ENCODE data around the gene PRKACB. TPM values are rescaled to one million over a fixed set of nuclear protein-coding genes. Genes with fewer than 3 reads are reported as not detected.

Gene PRKACB
- total RNA-seq, 2 experiments from 2014 or later = 16.6 to 38.5 TPM

DNA sequence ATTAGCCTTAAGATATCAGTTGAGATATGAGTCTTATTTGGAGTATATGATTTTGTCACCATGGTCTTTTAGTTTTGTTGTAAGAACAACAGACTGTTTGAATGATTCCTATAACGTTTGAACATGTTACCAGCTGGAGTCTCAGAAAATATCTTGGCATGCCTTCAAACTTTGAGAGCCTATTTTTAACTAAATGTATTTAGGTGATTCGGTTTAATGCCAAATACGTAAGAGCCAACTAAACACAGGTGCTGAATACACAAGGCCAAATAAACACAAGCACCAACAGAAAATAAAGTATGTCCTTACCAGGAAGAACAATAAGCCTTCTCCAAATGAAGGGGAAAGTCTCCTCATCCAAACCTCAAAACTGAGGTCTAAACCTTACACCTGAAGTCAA, 48.6 kb downstream of the PRKACB start:
- POLR2A ChIA-PET = no interaction called here

DNA sequence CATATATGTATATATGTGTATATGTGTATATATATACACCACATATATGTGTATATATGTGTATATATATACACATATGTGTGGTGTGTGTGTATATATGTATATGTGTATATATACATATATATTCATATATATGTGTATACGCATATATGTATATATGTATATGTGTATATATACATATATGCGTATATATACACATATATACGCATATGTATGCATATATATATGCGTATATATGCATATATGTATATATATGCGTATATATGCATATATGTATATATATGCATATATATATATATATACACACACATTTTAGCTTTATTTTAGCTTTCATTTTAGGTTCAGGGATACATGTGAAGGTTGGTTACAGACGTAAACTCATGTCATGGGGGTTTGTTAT, 54.8 kb downstream of the PRKACB start:
- DNase-seq (ENCODE audit: low spot score) = no peak
- no peak for TF ChIP-seq EZH2phosphoT487 (IDR thresholded peaks at IDR 0.05; ENCODE audit: borderline replicate concordance, low read depth, low read length)
- TF ChIP-seq, protein P1, sequence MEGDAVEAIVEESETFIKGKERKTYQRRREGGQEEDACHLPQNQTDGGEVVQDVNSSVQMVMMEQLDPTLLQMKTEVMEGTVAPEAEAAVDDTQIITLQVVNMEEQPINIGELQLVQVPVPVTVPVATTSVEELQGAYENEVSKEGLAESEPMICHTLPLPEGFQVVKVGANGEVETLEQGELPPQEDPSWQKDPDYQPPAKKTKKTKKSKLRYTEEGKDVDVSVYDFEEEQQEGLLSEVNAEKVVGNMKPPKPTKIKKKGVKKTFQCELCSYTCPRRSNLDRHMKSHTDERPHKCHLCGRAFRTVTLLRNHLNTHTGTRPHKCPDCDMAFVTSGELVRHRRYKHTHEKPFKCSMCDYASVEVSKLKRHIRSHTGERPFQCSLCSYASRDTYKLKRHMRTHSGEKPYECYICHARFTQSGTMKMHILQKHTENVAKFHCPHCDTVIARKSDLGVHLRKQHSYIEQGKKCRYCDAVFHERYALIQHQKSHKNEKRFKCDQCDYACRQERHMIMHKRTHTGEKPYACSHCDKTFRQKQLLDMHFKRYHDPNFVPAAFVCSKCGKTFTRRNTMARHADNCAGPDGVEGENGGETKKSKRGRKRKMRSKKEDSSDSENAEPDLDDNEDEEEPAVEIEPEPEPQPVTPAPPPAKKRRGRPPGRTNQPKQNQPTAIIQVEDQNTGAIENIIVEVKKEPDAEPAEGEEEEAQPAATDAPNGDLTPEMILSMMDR (conservative IDR thresholded peaks at IDR 0.05; ENCODE audit: low read length) = no peak
- CTCF ChIA-PET (ENCODE audit: unreplicated experiment) = no interaction called here
- Histone ChIP-seq H3K9me2 (ENCODE audit: insufficient read depth, low read length) (no peaks in the 10 kb centered on the region), H3K79me2 (ENCODE audit: insufficient read depth, low read depth, low read length) (no peaks in the 10 kb centered on the region), H2AFZ (ENCODE audit: low read length) (no peak overlapping the region), H3K27ac (ENCODE audit: low read depth, low read length, poor library complexity, severe bottlenecking) (no peak overlapping the region), H3K4me1 (ENCODE audit: insufficient read depth, low read length, poor library complexity, severe bottlenecking) (no peaks in the 10 kb centered on the region), H3K36me3 (ENCODE audit: insufficient read depth, low read length) (peaks cover 65% of the 10 kb centered on the region), H3K4me2 (ENCODE audit: low read length) (no peak overlapping the region), H3K4me3 (ENCODE audit: low read depth, low read length, poor library complexity, severe bottlenecking) (no peak overlapping the region), H3K9me3 (ENCODE audit: low read length) (peaks cover 5% of the 10 kb centered on the region), H4K20me1 (ENCODE audit: insufficient read depth, low read length) (no peaks in the 10 kb centered on the region)
- POLR2A ChIA-PET = interaction anchor here (0.7 to 1.1 kb wide), 2 partner anchors 8 to 14 kb away, joined by 3 read pairs; no protein-coding TSS in a partner anchor
- intact Hi-C loops (cut with micrococcal nuclease; ENCODE audit: unreplicated experiment) = no loop called here
- no TSS peak for BruUV-seq (replicated peaks)

More for the DNA sequence above, 48.6 kb downstream of the PRKACB start:
- H3K9me2 ChIP-seq (ENCODE audit: insufficient read depth, low read length) = no peaks in the 10 kb centered on the region
- H3K79me2 ChIP-seq (ENCODE audit: insufficient read depth, low read depth, low read length) = no peaks in the 10 kb centered on the region
- no peak for DNase-seq (ENCODE audit: low spot score)
- TF ChIP-seq, protein P1 (conservative IDR thresholded peaks at IDR 0.05; ENCODE audit: low read length) = no peak
- TF ChIP-seq EZH2phosphoT487 (IDR thresholded peaks at IDR 0.05; ENCODE audit: borderline replicate concordance, low read depth, low read length) = no peak
- no peak overlapping the region for H3K4me3 ChIP-seq (ENCODE audit: low read depth, low read length, poor library complexity, severe bottlenecking)
- H2AFZ ChIP-seq (ENCODE audit: low read length) = no peak overlapping the region
- peaks cover 89% of the 10 kb centered on the region for H3K36me3 ChIP-seq (ENCODE audit: insufficient read depth, low read length)
- no peaks in the 10 kb centered on the region for H3K4me1 ChIP-seq (ENCODE audit: insufficient read depth, low read length, poor library complexity, severe bottlenecking)
- BruUV-seq (replicated peaks) = no TSS peak
- H3K9me3 ChIP-seq (ENCODE audit: low read length) = peaks cover 36% of the 10 kb centered on the region
- CTCF ChIA-PET (ENCODE audit: unreplicated experiment) = no interaction called here
- H3K27ac ChIP-seq (ENCODE audit: low read depth, low read length, poor library complexity, severe bottlenecking) = no peak overlapping the region
- intact Hi-C loops (cut with micrococcal nuclease; ENCODE audit: unreplicated experiment) = no loop called here
- no peaks in the 10 kb centered on the region for H4K20me1 ChIP-seq (ENCODE audit: insufficient read depth, low read length)
- H3K4me2 ChIP-seq (ENCODE audit: low read length) = no peak overlapping the region

DNA sequence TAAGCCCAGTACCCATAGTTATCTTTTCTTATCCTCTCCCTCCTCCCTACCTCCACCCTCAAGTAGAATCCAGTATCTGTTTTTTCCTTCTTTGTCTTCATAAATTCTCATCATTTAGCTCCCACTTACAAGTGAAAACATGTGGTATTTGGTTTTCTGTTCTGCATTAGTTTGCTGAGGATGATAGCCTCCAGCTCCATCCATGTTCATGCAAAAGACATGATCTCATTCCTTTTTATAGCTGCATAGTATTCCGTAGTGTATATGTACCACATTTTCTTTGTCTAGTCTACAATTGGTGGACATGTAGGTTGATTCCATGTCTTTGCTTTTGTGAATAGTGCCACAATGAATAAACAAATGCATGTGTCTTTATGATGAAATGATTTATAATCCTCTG, 55.2 kb downstream of the PRKACB start:
- ChIA-PET CTCF (ENCODE audit: unreplicated experiment) (no interaction called here), POLR2A (interaction anchor here (0.7 to 1.1 kb wide), 2 partner anchors 8 to 13 kb away, joined by 3 read pairs; no protein-coding TSS in a partner anchor)
- intact Hi-C loops (cut with micrococcal nuclease; ENCODE audit: unreplicated experiment) = no loop called here
- no peaks in the 10 kb centered on the region for H3K4me1 ChIP-seq (ENCODE audit: insufficient read depth, low read length, poor library complexity, severe bottlenecking)
- H3K36me3 ChIP-seq (ENCODE audit: insufficient read depth, low read length) = peaks cover 64% of the 10 kb centered on the region
- H3K79me2 ChIP-seq (ENCODE audit: insufficient read depth, low read depth, low read length) = no peaks in the 10 kb centered on the region
- TF ChIP-seq, protein P1 (conservative IDR thresholded peaks at IDR 0.05; ENCODE audit: low read length) = no peak
- no peak for TF ChIP-seq EZH2phosphoT487 (IDR thresholded peaks at IDR 0.05; ENCODE audit: borderline replicate concordance, low read depth, low read length)
- DNase-seq (ENCODE audit: low spot score) = no peak
- no peak overlapping the region for H3K4me2 ChIP-seq (ENCODE audit: low read length)
- 0 out of 2 replicates have a peak, but pooled peaks cover under 1% of the 10 kb centered on the region for H3K9me3 ChIP-seq (ENCODE audit: low read length)
- no peak overlapping the region for H3K4me3 ChIP-seq (ENCODE audit: low read depth, low read length, poor library complexity, severe bottlenecking)
- no peak overlapping the region for H3K27ac ChIP-seq (ENCODE audit: low read depth, low read length, poor library complexity, severe bottlenecking)
- H4K20me1 ChIP-seq (ENCODE audit: insufficient read depth, low read length) = no peaks in the 10 kb centered on the region
- BruUV-seq (replicated peaks) = no TSS peak
- no peak overlapping the region for H2AFZ ChIP-seq (ENCODE audit: low read length)
- H3K9me2 ChIP-seq (ENCODE audit: insufficient read depth, low read length) = no peaks in the 10 kb centered on the region
